IPS-NIHi7 (cell line): ENCODE measurements around the gene UCN.
"Not testable (repeated sequence)": the region's sequence is repeated elsewhere in the genome, so short reads cannot be mapped to it uniquely, and the experiment has no call there.

Source experiments
- DNase-seq: peaks from one replicate; pipeline ENCODE4 v3.0.0; 2012; ENCODE audit warnings: mixed read lengths; ENCODE audit errors: extremely low spot score

Gene UCN

GRCh38 chr2:27284996-27285395 is 23.2 kb downstream of the UCN start:
- no peak for DNase-seq

GRCh38 chr2:27282892-27283291 is 25.4 kb downstream of the UCN start:
- peak; percentile 60 for DNase-seq

GRCh38 chr2:27281855-27282559 is 26.2 kb downstream of the UCN start, which contains the start of gene TRIM54:
Gene TRIM54, plus strand, starts transcription at chr2:27282429. Its CDS starts 303 bp downstream, at chr2:27282732.
- no peak for DNase-seq

DNA sequence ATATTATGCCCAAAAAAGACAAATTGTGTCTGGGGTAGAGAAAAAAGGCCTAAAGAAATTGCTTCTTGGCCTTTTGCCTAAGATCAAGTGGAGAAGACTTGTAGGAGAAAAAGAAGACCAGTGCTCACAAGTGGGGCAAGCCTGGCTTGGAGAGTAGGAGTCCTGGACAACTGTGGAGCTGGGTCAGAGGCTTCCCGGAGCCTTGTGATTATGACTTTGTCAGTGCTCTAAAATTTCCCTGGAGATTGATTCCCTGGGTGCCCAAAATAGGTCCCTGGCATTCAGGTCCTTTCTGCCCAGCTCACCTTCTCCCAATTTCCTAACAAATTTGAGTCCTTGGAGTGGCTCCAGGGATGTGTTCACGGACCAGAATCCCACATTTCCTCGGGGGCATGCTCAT is 26.8 kb downstream of the UCN start:
- no peak for DNase-seq

DNA sequence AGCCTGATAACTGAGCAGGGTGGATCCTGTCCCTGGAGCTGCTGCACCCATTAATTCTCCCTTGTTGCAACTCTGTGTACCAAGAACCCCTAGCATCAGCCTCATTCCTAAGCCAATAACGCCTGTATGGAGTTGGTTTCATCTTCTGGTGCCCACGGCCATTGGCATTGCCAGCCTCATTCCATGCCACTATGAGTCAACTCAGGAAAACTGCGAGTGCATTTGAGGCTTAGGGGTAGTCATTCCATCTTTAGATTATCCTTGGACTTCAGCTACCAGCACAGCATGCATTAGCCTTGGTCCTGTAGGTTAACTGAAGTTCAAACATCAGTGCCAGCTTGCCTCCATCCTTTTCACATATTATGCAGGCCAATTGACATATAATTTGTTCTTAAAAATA is 27.4 kb downstream of the UCN start:
- no peak for DNase-seq

- no peak for DNase-seq
These were observed 30.2 kb downstream of the UCN start for GRCh38 chr2:27278010-27278409.

GRCh38 chr2:27275211-27276150 is 32.8 kb downstream of the UCN start, which contains the start of gene DNAJC5G:
Gene DNAJC5G, plus strand, starts transcription at chr2:27275433. Its CDS starts 1,296 bp downstream, at chr2:27276729.
- DNase-seq = no peak

DNA sequence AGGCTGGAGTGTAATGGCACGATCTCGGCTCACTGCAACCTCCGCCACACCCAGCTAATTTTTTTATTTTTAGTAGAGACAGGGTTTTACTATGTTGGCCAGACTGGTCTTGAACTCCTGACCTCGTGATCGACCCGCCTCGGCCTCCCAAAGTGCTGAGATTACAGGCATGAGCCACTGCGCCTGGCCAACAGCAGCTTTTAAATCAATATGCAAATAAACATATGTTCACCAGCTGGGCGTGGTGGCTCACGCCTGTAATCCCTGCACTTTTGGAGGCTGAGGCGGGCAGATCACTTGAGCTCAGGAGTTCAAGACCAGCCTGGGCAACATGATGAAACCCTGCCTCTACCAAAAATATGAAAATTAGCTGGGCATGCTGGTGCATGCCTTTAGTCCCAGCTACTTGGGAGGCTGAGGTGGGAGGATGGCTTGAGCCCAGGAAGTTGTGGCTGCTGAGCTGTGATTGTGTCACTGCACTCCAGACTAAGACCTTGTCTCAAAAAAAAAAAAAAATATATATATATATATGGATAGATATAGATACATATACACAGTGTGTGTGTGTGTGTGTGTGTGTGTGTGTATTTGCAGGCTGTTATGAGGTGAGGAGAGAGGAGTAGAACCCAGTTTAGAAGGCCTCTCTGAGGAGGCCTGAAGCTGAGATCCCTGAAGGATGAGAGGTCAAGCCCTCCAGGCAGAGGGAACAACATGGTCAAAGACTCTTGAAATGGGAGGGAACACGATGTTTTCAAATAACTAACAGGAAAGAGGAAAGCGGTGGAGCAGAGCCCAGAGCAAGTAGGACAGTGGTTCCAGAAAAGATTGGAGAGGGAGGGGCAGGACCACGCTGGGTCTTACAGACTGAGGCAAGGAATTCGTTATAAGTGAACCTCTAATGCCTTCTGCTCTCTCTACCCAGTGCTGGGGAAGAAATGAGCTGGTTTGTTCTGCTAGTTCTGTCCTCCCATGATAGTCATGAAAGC is 35.4 kb downstream of the UCN start:
- not testable (repeated sequence) for DNase-seq

DNA sequence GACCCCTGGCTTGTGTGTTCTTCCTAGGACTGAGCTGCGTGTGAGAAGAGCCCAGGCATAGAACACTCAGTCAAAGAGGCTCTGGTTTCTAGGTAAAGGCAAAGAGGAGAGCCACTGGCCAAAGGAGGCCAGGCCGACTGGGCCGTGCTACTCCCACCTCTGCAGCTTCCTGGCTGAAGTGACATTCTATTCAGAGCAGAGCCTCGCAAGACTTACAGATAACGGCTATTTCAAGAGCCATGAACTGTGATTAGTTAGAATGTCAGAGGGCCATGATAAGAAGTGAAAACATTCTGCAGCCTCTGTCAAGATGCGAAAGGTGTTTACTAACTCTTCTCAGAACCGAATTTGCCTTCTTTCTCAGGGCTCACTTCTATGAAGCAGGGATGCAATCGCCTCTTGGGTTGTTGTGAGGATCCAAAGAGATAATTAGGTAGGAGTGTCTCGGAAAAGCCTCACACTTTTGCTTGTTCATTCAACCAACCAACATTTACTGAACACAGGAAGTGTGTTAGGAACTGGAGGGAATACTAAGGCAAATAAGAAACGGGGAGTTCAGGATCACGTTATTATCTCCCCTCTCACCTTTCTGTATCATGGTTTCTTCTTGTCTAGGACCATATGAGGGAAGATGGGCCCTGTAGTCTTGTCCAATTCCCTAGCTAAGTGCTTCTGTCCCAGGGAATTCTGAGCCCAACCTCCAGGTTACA is 36.5 kb downstream of the UCN start:
- no peak for DNase-seq

GRCh38 chr2:27270670-27271069 is 37.6 kb downstream of the UCN start:
- no peak for DNase-seq

- DNase-seq = no peak
These were observed 38.1 kb downstream of the UCN start for GRCh38 chr2:27270131-27270530.

DNA sequence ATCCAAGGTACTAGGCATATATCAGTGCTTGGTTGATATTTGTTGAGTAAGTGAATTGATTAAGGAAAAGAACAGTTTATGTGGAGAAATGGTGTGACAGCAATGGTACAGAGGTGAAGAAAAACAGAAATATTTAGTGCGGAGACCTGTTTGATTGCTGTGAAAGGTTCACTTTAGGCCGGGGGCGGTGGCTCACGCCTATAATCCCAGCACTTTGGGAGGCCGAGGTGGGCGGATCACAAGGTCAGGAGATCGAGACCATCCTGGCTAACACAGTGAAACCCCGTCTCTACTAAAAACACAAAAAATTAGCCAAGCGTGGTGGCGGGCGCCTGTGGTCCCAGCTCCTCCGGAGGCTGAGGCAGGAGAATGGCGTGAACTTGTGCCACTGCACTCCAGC is 39.9 kb downstream of the UCN start:
- DNase-seq = not testable (repeated sequence)

GRCh38 chr2:27265536-27265870 is 42.7 kb downstream of the UCN start:
- no peak for DNase-seq

DNA sequence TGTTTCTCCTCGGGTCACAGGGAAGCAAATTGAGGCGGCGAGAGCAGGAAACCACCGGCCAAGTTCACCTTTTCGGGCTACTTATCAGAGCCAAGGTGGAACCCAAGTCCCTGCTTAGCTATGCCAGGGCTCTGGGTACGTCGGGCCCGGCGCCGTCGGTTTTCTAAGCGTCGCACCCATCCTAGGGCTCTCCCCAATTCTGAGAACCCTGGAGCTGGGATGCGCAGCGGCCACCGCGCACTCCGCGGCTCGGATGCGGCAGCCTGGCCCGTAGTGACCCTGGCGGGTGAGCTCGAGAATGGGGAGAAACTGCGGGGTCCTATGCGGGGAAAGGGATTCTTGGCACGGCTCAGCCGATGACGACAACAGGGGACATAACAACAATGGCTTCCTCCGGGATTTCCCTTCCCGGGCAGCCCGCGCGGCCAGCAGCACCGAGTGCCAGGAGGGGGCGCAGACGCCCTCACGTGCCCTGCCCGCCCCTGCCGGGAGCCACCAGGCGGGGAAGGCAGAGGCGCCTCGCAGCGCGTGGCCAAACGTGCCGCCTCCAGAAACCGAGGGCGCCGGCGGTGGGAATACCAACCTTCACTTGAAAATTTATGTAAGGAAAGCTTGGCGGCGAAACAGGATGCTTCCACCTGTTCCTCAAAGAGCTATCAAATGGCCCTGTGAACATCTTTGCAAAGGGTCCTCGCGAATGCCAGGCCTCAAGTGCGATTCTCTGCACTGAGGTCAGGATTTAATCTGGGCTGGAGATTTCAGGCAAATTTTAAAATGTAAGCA is 43.3 kb downstream of the UCN start:
- DNase-seq = peak; percentile 94

- peak; percentile 55 for DNase-seq
These were observed 43.9 kb downstream of the UCN start for GRCh38 chr2:27264253-27264752.

GRCh38 chr2:27263287-27264252 is 44.7 kb downstream of the UCN start:
- DNase-seq = peak; percentile 33

DNA sequence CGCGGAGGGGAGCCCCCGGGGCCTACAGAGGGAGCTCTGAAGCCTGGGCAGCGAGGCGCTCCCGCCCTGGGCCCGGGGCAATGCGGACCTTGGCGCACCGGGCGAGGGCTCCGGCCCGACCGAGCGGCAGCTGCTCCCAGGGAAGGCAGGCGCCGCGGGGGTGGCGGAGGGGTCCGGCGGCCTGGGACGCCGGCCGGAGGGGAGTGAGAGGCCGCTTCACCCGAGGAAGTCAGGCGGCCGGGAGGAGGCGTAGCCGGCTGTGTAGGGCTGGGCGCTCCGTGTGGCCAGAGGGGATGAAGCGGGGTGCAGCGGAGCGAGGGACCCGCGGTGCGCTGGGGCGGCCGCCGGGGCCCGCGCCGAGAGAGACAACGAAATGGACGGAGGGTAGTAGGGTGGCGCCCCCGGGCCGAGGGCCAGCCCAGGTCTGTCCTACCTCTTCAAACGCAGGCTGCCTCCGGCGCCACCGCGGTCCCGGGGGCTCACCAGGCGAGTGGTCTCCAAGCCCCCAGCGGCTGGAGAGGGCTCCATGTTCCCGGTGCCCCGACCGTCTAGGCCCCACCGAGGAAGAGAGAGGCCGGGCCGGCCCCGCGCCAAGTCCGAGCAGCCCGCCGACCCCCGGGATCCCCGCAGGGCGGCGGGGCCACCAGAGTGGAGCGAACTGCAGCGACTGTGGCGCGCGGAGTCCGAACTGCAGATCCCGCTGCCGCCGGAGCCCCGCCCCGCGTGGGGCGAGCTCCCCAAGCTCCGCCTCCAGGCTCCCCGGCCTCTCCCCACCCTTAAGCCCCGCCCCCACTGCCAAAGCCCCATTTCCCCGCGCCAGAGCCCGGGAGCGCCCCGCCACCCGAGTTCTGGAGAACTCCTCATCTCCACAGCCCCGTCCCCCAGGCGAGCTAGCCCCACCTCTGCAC is 45.6 kb downstream of the UCN start, which contains the start of gene SLC30A3:
Gene SLC30A3 (minus strand): TSS at position 669 of the 908 bp plus-strand sequence. CDS start 141 bp downstream, at position 528.
- peak; percentile 63 for DNase-seq

DNA sequence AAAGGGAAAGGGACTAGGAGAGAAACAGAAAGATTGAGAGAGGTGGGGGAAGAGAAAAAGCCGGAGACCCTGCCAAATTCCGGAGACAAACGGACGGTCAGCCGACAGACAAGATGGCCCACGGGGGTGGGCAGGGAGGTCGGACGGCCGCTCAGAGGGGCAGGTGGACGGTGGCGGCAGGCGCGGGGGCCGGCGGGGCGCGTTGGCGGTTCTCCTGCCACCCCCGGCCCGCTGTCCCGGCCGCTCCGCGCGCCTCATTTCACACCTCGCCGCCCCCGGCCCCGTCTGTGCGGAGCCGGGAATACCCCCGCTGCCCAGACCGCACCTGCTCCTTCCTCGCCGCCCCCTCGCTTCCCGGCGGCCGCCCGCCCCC is 46.3 kb downstream of the UCN start:
- no peak for DNase-seq
